Upper lobe of left lung (tissue), 6 donors: ENCODE data around the gene GRIN1. TPM values are rescaled to one million over a fixed set of nuclear protein-coding genes. Genes with fewer than 3 reads are reported as not detected.

Source experiments
- ATAC-seq, 2 donors: fragments of 200-7000 bp; cut with Tn5 transposase; one replicate each; pipeline ENCODE4 v1.9.1; 2022; ENCODE audit warnings: mild to moderate bottlenecking in 2 of 2, moderate library complexity in 2 of 2; ENCODE audit not compliant: low FRiP score in 2 of 2
- DNase-seq, 2 donors: peaks; one replicate each; pipeline ENCODE4 v3.0.0-alpha.2; 2019 to 2020
- H3K27ac ChIP-seq, 4 donors: fragments of 200-600 bp; sonication (generic); one replicate each; pipeline ENCODE4 v1.5.1; 2016 to 2019
- H3K27me3 ChIP-seq, 4 donors: fragments of 200-600 bp; sonication (generic); one replicate each; pipeline ENCODE4 v1.5.1; 2017 to 2019
- H3K36me3 ChIP-seq, 4 donors: fragments of 200-600 bp; sonication (generic); one replicate each; pipeline ENCODE4 v1.5.1; 2016 to 2019
- H3K4me1 ChIP-seq, 4 donors: fragments of 200-600 bp; sonication (generic); one replicate each; pipeline ENCODE4 v1.5.1; 2018 to 2019
- H3K4me3 ChIP-seq, 4 donors: fragments of 200-600 bp; sonication (generic); one replicate each; pipeline ENCODE4 v1.5.1; 2017 to 2019; ENCODE audit warnings: mild to moderate bottlenecking in 2 of 4, moderate library complexity in 1 of 4
- H3K9me3 ChIP-seq, 4 donors: fragments of 200-600 bp; sonication (generic); one replicate each; pipeline ENCODE4 v1.5.1; 2018 to 2019
- EP300 ChIP-seq, 4 donors: sonication (generic); formaldehyde crosslinking; IDR thresholded peaks; one replicate each; pipeline ENCODE4 v1.5.1; 2017; ENCODE audit warnings: antibody characterized with exemption in 4 of 4, control low read depth in 2 of 4
- POLR2A ChIP-seq, 4 donors: fragments of 450-650 bp; IDR thresholded peaks; one replicate each; pipeline ENCODE4 v1.5.1; 2016 to 2017; ENCODE audit warnings: antibody characterized with exemption in 4 of 4, mild to moderate bottlenecking in 2 of 4
- POLR2AphosphoS5 ChIP-seq, 2 donors: sonication (generic); formaldehyde crosslinking; IDR thresholded peaks; one replicate each; pipeline ENCODE4 v1.5.1; 2017; ENCODE audit warnings: antibody characterized with exemption in 2 of 2
- WGBS, 2 donors: methylation state at CpG; one replicate each; pipeline ENCODE4 v1.1.5; 2017 to 2018; 5-methylcytosine and 5-hydroxymethylcytosine counted together
- total RNA-seq, 6 donors: library from RNA; depleted of rRNA in 4 of 6; stranded (reverse); fragments of >200 nt in 4 of 6; gene quantifications; one replicate each; pipeline versions ENCODE4 v1.1.0 to v1.2.1, GENCODE V29; 2016 to 2021
- TF ChIP-seq, protein P1 (sequence below), 6 experiments: fragments of 450-650 bp in 4 of 6; fragments of 200-600 bp in 2 of 6; sonication (generic) in 2 of 6; IDR thresholded peaks; one replicate each; pipeline ENCODE4 v1.5.1; 2016 to 2019; ENCODE audit warnings: antibody characterized with exemption in 6 of 6
- donor health status: DM: no; HTN: no; CAD: no; lungs with moderate emphysema.
- donor health status: DM: no; HTN: yes; CAD: no; lungs with severe emphysema.

Gene GRIN1
- total RNA-seq, 6 donors from 2014 or later: 0.17 to 2.1 (median 0.49) TPM; not detected in 3

DNA sequence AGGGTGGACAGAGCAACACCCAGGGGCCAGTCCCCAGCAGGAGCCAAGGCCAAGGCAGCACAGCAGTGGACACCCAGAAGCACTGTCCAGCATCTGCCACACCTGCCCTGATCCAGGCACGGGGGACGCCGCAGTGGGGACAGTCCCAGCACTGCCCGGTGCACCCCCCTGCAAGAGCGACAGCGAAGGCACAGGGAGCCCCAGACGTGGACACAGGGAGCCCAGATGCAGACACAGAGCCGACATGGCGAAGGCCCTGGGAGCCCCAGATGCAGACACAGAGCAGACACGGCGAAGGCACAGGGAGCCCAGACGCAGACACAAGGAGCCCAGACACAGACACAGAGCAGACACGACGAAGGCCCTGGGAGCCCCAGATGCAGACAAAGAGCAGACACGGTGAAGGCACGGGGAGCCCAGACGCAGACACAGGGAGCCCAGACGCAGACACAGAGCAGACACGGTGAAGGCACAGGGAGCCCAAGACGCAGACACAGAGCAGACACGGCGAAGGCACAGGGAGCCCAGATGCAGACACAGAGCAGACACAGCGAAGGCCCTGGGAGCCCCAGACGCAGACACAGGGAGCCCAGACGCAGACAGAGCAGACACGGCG is 45.1 kb downstream of the GRIN1 start:
- Histone ChIP-seq H3K36me3 (peaks cover 31 to 83% (median 72%) of the 10 kb centered on the region in 4 donors), H3K4me1 (peaks cover 19 to 33% (median 20%) of the 10 kb centered on the region in 4 donors), H3K9me3 (no peaks in the 10 kb centered on the region), H3K4me3 (no peak overlapping the region), H3K27me3 (no peaks in the 10 kb centered on the region), H3K27ac (no peak overlapping the region)
- no peak for TF ChIP-seq POLR2A (IDR thresholded peaks at IDR 0.05)
- TF ChIP-seq EP300 (IDR thresholded peaks at IDR 0.05): no peak
- TF ChIP-seq, protein P1, sequence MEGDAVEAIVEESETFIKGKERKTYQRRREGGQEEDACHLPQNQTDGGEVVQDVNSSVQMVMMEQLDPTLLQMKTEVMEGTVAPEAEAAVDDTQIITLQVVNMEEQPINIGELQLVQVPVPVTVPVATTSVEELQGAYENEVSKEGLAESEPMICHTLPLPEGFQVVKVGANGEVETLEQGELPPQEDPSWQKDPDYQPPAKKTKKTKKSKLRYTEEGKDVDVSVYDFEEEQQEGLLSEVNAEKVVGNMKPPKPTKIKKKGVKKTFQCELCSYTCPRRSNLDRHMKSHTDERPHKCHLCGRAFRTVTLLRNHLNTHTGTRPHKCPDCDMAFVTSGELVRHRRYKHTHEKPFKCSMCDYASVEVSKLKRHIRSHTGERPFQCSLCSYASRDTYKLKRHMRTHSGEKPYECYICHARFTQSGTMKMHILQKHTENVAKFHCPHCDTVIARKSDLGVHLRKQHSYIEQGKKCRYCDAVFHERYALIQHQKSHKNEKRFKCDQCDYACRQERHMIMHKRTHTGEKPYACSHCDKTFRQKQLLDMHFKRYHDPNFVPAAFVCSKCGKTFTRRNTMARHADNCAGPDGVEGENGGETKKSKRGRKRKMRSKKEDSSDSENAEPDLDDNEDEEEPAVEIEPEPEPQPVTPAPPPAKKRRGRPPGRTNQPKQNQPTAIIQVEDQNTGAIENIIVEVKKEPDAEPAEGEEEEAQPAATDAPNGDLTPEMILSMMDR (IDR thresholded peaks at IDR 0.05): no peak
- TF ChIP-seq POLR2AphosphoS5 (IDR thresholded peaks at IDR 0.05): no peak
- 93 to 94% methylated on average over 22 to 27 of the region's 27 CpGs for WGBS, 2 donors
- ATAC-seq (no peak), DNase-seq (peak in 1 of 2 donors; percentile 66)

DNA sequence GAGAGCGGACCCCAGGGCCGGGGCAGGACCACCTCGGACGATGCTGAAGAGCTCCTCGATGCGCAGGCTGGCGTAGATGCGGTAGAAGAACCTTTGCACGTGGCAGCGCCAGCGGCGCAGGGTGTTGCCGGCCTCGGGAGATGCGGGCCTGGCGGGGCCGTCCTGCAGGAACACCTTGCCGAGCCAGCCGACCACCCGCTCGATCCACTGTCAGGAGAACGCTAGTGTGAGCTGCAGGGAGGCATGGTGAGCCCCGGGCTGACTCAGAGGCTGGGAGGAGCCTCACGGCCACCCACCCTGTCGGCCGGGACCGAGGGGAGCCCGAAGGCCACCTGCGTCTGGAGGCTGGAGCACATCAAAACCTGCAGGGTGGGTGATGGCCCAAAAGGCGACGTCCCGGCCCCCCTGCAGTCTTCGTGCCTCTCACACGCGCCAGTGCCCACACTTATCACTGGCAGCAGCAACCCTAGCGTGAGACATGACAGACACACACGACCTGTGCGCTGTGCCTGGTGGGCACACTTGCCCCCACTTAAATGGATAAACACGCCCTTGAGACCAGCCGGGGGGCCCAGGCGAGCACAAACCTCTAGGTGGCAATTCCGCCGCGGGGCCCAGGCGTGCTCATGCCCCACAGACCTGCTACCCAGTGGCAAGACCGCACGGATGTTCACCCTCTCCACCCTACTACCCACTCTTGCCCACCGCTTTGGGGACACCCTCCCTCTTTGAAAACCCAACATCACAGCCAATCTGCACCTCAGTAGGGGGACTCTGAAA is 46.1 kb downstream of the GRIN1 start:
- peak in 1 of 2 donors; percentile 82 for DNase-seq
- H3K4me3 ChIP-seq: no peak overlapping the region
- no peaks in the 10 kb centered on the region for H3K27me3 ChIP-seq
- H3K9me3 ChIP-seq: no peaks in the 10 kb centered on the region
- peaks cover 28 to 77% (median 68%) of the 10 kb centered on the region in 4 donors for H3K36me3 ChIP-seq
- ATAC-seq: no peak
- H3K4me1 ChIP-seq: peaks cover 28 to 43% (median 29%) of the 10 kb centered on the region in 4 donors
- H3K27ac ChIP-seq: no peak overlapping the region
- TF ChIP-seq POLR2A (IDR thresholded peaks at IDR 0.05): no peak
- 96 to 97% methylated on average over 39 to 42 of the region's 48 CpGs for WGBS, 2 donors

DNA sequence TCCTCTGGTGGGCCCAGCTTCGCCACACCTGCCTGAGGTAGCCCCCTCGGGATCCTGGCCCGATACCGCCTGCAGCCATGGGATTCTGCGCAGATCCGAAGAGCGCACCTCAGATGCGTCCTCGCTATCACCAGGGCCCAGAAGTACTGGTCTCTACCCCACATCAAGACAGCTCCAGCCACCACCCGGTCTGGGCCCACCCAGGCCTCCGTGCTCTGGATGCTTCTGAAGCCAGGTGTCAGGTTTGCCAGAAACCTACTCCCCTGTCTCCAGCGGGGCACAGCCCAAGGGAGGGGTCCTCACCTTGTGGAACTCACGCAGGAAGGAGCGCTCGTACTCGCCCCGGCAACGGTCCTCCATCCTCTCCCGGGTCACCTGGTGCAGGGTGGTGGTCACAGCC is 47.0 kb downstream of the GRIN1 start:
- WGBS, 2 donors: 97% methylated on average over 19 of the region's 19 CpGs; no CpG with 5 or more reads in 1 of the 2 donors
- Histone ChIP-seq H3K9me3 (no peaks in the 10 kb centered on the region), H3K27ac (no peak overlapping the region), H3K4me1 (peaks cover 35 to 51% (median 37%) of the 10 kb centered on the region in 4 donors), H3K4me3 (peak overlapping the region in 1 of 4 donors; percentile 84), H3K27me3 (no peaks in the 10 kb centered on the region), H3K36me3 (peaks cover 20 to 77% (median 66%) of the 10 kb centered on the region in 4 donors)
- DNase-seq (peak in 1 of 2 donors; percentile 71), ATAC-seq (no peak)
- TF ChIP-seq EP300 (IDR thresholded peaks at IDR 0.05) (no peak), POLR2AphosphoS5 (IDR thresholded peaks at IDR 0.05) (no peak), POLR2A (IDR thresholded peaks at IDR 0.05) (no peak)

DNA sequence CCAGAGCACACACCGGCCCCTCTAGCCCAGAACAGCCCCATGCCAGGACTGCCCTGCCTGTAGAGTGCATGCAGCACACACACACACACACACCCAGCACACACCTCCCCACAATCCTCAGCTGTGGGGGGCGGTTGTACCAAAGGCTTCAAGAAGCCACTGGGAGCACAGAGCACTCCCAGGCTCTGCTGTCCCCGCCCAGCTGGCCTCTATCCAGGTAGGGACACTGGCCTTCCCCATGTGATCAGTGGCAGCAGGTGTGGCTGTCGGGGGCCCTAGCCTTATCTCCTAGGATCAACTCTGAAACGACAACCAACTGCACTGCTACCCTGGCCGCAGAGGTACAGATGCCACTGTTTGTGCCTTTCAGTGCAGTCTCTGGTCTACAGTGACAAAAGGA is 47.4 kb downstream of the GRIN1 start:
- Histone ChIP-seq H3K27me3 (no peaks in the 10 kb centered on the region), H3K4me1 (peaks cover 35 to 51% (median 37%) of the 10 kb centered on the region in 4 donors), H3K4me3 (peak overlapping the region in 1 of 4 donors; percentile 84), H3K27ac (no peak overlapping the region), H3K36me3 (peaks cover 20 to 77% (median 63%) of the 10 kb centered on the region in 4 donors), H3K9me3 (no peaks in the 10 kb centered on the region)
- no peak for TF ChIP-seq EP300 (IDR thresholded peaks at IDR 0.05)
- TF ChIP-seq POLR2A (IDR thresholded peaks at IDR 0.05): no peak
- TF ChIP-seq, protein P1 (IDR thresholded peaks at IDR 0.05): no peak
- no peak for TF ChIP-seq POLR2AphosphoS5 (IDR thresholded peaks at IDR 0.05)
- DNase-seq: no peak
- ATAC-seq: no peak
- WGBS, 2 donors: 84 to 93% methylated on average over 2 to 5 of the region's 6 CpGs

DNA sequence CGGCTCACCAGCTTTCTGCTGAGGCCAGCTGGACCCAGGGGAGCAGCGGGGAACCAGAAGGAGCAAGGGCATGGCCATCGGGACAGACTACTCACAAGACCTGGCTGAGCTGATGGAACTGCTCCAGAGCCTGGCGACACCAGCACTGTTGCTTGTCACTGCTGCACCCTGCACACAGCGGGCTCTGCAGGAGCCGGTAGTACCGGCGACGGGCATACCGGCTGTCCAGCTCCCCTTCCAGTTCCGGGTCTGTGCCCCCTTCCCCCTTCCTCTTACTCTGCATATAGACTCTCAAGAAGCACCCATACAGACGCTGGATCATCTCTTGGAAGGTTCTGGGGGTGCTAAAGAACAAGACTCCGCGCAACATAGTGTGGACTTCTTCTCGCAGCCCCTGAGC is 48.4 kb downstream of the GRIN1 start:
- TF ChIP-seq POLR2AphosphoS5 (IDR thresholded peaks at IDR 0.05) (no peak), POLR2A (IDR thresholded peaks at IDR 0.05) (no peak), EP300 (IDR thresholded peaks at IDR 0.05) (no peak)
- TF ChIP-seq, protein P1 (IDR thresholded peaks at IDR 0.05): no peak
- no peak for ATAC-seq
- peak in 1 of 2 donors; percentile 55 for DNase-seq
- Histone ChIP-seq H3K9me3 (no peaks in the 10 kb centered on the region), H3K27me3 (no peaks in the 10 kb centered on the region), H3K4me1 (peaks cover 35 to 51% (median 37%) of the 10 kb centered on the region in 4 donors), H3K36me3 (peaks cover 20 to 77% (median 57%) of the 10 kb centered on the region in 4 donors), H3K4me3 (peak overlapping the region; percentile 76 to 100 (median 86)), H3K27ac (peak overlapping the region in 1 of 4 donors; percentile 95)
- whole genome bisulfite sequencing, 2 donors: 84 to 88% methylated on average over 12 to 15 of the region's 15 CpGs
